IPS DF 6.9 (cell line): ENCODE results near the gene MARK3.

Experiments
- DNase-seq: peaks from one replicate; pipeline ENCODE4 v3.0.0-alpha.2; 2013; ENCODE audit warnings: low read depth, low spot score
- H3K27ac ChIP-seq: one replicate; pipeline ENCODE4 v1.5.1; 2013; ENCODE audit warnings: low read length, control low read depth
- H3K27me3 ChIP-seq: 2 replicates; pipeline ENCODE4 v1.6.1; 2013; ENCODE audit warnings: mild to moderate bottlenecking, low read length; ENCODE audit not compliant: control insufficient read depth, insufficient read depth
- H3K36me3 ChIP-seq: 2 replicates; pipeline ENCODE4 v1.6.1; 2013; ENCODE audit warnings: low read length; ENCODE audit not compliant: control insufficient read depth, insufficient read depth
- H3K4me1 ChIP-seq: 2 replicates; pipeline ENCODE4 v1.6.1; 2013; ENCODE audit warnings: low read length; ENCODE audit not compliant: control insufficient read depth, insufficient read depth
- H3K4me3 ChIP-seq: 2 replicates; pipeline ENCODE4 v1.5.1; 2013; ENCODE audit warnings: mild to moderate bottlenecking, low read length
- H3K9me3 ChIP-seq: 2 replicates; pipeline ENCODE4 v1.6.1; 2013; ENCODE audit warnings: low read length, inconsistent platforms; ENCODE audit not compliant: control insufficient read depth, insufficient read depth
- WGBS: extraction: QIAGEN DNeasy Blood & Tissue Kit; methylation state at CpG from one replicate; pipeline ENCODE4 v1.1.7; 2013; ENCODE audit warnings: mixed read lengths, missing lambda C conversion rate; ENCODE audit not compliant: insufficient read length, insufficient coverage; 5-methylcytosine and 5-hydroxymethylcytosine counted together

MARK3 gene

GRCh38 chr14:103366741-103367140, 18.5 kb upstream of the MARK3 start:
- Histone ChIP-seq H3K4me1 (no peaks in the 10 kb centered on the region), H3K27me3 (no peaks in the 10 kb centered on the region), H3K4me3 (no peak overlapping the region), H3K27ac (no peak overlapping the region), H3K36me3 (no peaks in the 10 kb centered on the region), H3K9me3 (no peaks in the 10 kb centered on the region)
- no peak for DNase-seq
- no CpG with 5 or more reads among the region's 6 CpGs for WGBS

- H3K27me3 ChIP-seq, result no peaks in the 10 kb centered on the region
- no peak for DNase-seq
- no peak overlapping the region for H3K4me3 ChIP-seq
- H3K27ac ChIP-seq, result no peak overlapping the region
- H3K36me3 ChIP-seq, result no peaks in the 10 kb centered on the region
- H3K9me3 ChIP-seq, result no peaks in the 10 kb centered on the region
- WGBS, result no CpG with 5 or more reads among the region's 4 CpGs
- H3K4me1 ChIP-seq, result no peaks in the 10 kb centered on the region
These were observed 17.2 kb upstream of the MARK3 start for GRCh38 chr14:103367995-103368394.

GRCh38 chr14:103370087-103370486, 15.1 kb upstream of the MARK3 start:
- Histone ChIP-seq H3K4me1 (no peaks in the 10 kb centered on the region), H3K9me3 (no peaks in the 10 kb centered on the region), H3K4me3 (no peak overlapping the region), H3K36me3 (no peaks in the 10 kb centered on the region), H3K27ac (no peak overlapping the region), H3K27me3 (no peaks in the 10 kb centered on the region)
- no peak for DNase-seq
- WGBS, result no CpG with 5 or more reads among the region's 3 CpGs

DNA sequence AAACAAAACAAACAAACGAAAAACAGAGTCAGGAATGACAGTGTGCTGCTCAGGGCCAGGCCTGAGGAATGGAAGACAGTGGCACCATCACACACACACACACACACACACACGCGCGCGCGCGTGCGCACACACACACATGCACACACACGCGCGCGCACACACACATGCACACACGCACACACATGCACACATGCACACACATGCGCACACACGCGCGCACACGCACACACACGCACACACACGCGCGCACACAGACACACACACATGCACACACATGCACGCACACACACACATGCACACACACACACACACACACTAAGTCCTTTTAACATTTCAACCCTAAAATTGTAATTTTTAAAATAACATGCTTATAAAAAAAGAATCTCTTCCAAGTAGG, 13.2 kb upstream of the MARK3 start:
- no peak for DNase-seq
- no peak overlapping the region for H3K27ac ChIP-seq
- H3K4me1 ChIP-seq, result no peaks in the 10 kb centered on the region
- no peak overlapping the region for H3K4me3 ChIP-seq
- H3K9me3 ChIP-seq, result no peaks in the 10 kb centered on the region
- no CpG with 5 or more reads among the region's 23 CpGs for WGBS
- no peaks in the 10 kb centered on the region for H3K27me3 ChIP-seq
- no peaks in the 10 kb centered on the region for H3K36me3 ChIP-seq

DNA sequence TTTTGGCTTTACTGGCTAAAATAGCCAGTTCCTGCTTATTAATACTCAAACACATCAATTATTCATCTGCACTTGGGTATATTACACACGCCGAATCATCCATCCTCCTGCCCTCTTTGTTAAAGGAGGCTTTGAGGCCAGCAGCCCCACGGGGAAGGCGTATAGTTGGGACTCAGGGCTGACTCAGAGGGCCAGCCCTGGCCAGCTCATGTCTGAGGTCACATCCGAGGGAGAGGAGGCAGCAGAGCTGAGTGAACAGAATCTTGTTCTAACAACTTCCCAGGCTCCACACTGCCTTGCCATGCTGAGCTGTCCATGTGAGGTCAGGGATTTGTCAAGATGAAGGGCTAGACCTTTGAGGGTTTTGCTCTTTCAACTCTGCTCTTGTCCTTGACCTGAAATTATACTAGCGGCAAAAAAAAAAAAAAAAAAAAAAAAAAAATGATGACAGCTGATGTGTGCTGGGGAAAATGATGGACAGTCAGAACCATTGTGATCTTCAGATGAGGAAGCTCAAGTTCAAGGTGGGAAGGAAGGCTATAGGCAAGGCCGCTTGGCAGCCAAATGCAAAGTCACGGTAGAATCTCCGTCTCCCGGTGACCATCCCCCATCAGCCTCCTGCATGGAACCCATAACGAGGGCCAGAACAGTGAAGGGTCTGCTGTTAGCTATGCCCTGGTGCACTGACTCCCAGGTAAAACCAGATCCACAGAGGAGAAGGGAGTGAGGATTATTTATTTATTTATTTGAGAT, 12.5 kb upstream of the MARK3 start:
- DNase-seq, result no peak
- H3K36me3 ChIP-seq, result no peaks in the 10 kb centered on the region
- H3K4me3 ChIP-seq, result no peak overlapping the region
- no peaks in the 10 kb centered on the region for H3K27me3 ChIP-seq
- no peaks in the 10 kb centered on the region for H3K9me3 ChIP-seq
- no peak overlapping the region for H3K27ac ChIP-seq
- no CpG with 5 or more reads among the region's 11 CpGs for WGBS
- H3K4me1 ChIP-seq, result no peaks in the 10 kb centered on the region

DNA sequence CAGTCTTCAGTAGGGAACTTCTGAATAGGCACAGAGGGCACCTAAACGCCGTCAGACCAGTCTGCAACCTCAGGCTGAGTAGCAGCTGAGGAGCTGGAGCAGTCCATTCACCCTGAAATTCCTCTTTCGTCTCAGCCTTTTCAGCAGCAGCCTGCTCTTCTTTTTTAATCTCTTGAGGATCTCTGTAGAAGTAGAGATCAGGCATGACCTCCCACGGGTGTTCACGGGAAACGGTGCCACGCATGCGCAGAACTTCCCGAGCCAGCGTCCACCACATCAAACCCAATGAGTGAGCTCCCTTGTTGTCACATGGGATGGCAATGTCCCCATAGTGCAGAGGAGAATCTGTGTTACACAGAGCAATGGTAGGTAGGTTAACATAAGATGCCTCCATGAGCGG, 11.1 kb upstream of the MARK3 start:
- Histone ChIP-seq H3K36me3 (no peaks in the 10 kb centered on the region), H3K9me3 (no peaks in the 10 kb centered on the region), H3K4me3 (no peak overlapping the region), H3K4me1 (no peaks in the 10 kb centered on the region), H3K27ac (no peak overlapping the region), H3K27me3 (no peaks in the 10 kb centered on the region)
- WGBS, result no CpG with 5 or more reads among the region's 11 CpGs
- DNase-seq, result no peak

DNA sequence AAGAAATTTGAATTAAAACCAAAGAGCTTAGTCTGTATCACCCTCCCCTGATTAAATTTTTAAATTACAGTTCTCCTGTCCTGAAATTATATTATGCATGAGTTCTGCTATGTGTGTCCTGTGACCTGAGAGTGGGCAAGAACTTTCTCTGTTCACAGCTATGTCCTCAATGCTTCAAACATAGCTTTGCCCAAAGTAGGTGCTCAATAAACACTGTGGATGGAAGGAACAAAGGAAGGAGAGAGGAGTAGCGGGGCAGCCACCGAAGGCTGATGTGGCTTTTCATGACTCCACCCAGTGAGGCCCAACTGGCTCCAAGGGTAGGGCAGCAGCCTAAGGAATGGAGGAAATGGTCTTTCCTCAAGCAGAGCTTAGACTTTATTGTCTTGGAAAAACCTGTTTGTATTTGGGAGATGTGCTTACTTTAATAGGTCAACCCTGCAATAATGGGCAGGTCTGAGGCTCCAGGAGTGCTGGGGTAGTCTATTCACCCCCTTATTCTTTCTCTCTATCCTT, 7.6 kb upstream of the MARK3 start:
- no peaks in the 10 kb centered on the region for H3K4me1 ChIP-seq
- WGBS, result no CpG with 5 or more reads among the region's 2 CpGs
- H3K4me3 ChIP-seq, result no peak overlapping the region
- H3K27me3 ChIP-seq, result no peaks in the 10 kb centered on the region
- no peak overlapping the region for H3K27ac ChIP-seq
- no peaks in the 10 kb centered on the region for H3K9me3 ChIP-seq
- H3K36me3 ChIP-seq, result no peaks in the 10 kb centered on the region
- DNase-seq, result no peak

GRCh38 chr14:103378038-103378854, 7.0 kb upstream of the MARK3 start:
- Histone ChIP-seq H3K27ac (no peak overlapping the region), H3K4me1 (no peaks in the 10 kb centered on the region), H3K4me3 (no peak overlapping the region), H3K36me3 (no peaks in the 10 kb centered on the region), H3K9me3 (no peaks in the 10 kb centered on the region), H3K27me3 (no peaks in the 10 kb centered on the region)
- no peak for DNase-seq
- WGBS, result no CpG with 5 or more reads among the region's 14 CpGs

DNA sequence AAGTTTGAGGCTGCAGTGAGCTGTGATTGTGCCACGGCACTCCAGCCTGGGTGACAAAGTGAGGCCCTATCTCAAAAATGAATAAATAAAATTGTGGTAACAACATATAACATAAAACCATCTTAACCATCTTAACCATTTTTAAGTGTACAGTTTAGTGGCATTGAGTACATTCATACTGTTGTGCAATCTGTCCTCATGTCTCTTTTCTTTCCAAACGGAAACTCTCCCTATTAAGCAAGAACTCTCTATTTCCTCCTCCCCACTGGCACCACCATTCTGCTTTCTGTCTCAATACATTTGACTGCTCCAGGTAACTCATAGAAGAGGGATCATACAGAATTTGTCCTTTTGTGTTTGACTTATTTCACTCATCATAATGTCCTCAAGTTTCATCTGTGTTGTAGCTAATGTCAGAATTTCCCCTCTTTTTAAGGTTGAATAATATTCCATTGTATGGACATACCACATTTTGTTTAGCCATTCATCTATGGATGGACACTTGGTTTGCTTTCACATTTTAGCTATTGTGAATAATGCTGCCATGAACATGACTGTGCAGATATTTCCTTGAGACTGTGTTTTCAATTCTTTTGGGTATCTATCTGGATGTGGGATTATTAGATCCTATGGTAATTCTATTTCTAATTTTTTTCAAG, 4.4 kb upstream of the MARK3 start:
- H3K27me3 ChIP-seq, result no peaks in the 10 kb centered on the region
- H3K27ac ChIP-seq, result no peak overlapping the region
- no peaks in the 10 kb centered on the region for H3K9me3 ChIP-seq
- no peak for DNase-seq
- H3K4me3 ChIP-seq, result no peak overlapping the region
- no peaks in the 10 kb centered on the region for H3K4me1 ChIP-seq
- WGBS, result no CpG with 5 or more reads among the region's 2 CpGs
- no peaks in the 10 kb centered on the region for H3K36me3 ChIP-seq

DNA sequence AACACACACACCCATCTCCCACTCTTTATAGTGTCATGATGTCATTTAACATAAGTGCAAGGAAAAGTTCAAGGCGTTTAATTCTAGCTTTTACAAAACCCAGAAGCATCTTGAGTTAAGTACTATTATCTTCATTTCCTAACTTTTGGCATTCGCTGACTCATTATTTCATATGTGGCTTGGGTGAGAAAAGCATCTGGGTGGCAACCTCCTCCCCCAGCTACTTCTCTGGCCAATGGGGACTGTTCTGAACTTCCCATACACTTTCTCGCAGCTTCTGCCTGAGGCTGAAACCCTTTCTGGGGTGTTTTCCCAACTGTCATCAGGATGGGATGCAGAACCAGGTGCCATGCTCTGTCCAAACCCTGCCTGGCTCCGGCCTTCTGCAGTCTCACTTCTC, 2.8 kb upstream of the MARK3 start:
- Histone ChIP-seq H3K4me1 (no peaks in the 10 kb centered on the region), H3K27me3 (no peaks in the 10 kb centered on the region), H3K27ac (no peak overlapping the region), H3K4me3 (no peak overlapping the region), H3K36me3 (no peaks in the 10 kb centered on the region), H3K9me3 (no peaks in the 10 kb centered on the region)
- no peak for DNase-seq
- no CpG with 5 or more reads among the region's 4 CpGs for WGBS
